ENCODE measurements around the gene SPCS3.

The SPCS3 gene

DNA sequence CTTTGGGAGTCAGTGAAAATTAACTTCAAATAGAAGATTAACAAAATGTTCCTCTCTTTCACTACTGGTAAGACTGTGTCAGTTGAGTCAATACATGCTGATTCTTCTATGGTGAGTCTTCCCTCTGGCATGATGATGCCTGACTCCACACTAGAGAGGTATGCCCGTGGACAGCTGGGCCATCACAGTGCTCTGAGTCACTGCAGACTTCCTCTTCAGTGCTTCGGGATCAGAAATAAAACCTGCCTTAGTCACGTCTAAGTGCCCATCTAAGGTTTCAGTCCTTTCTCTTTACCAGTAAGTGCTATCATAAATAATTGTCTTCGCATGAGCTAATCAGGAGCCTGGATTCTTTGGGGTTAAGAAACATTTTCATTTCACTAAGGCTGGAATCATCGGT, 49.1 kb upstream of the SPCS3 start (continued):
- TF ChIP-seq, protein P1, sequence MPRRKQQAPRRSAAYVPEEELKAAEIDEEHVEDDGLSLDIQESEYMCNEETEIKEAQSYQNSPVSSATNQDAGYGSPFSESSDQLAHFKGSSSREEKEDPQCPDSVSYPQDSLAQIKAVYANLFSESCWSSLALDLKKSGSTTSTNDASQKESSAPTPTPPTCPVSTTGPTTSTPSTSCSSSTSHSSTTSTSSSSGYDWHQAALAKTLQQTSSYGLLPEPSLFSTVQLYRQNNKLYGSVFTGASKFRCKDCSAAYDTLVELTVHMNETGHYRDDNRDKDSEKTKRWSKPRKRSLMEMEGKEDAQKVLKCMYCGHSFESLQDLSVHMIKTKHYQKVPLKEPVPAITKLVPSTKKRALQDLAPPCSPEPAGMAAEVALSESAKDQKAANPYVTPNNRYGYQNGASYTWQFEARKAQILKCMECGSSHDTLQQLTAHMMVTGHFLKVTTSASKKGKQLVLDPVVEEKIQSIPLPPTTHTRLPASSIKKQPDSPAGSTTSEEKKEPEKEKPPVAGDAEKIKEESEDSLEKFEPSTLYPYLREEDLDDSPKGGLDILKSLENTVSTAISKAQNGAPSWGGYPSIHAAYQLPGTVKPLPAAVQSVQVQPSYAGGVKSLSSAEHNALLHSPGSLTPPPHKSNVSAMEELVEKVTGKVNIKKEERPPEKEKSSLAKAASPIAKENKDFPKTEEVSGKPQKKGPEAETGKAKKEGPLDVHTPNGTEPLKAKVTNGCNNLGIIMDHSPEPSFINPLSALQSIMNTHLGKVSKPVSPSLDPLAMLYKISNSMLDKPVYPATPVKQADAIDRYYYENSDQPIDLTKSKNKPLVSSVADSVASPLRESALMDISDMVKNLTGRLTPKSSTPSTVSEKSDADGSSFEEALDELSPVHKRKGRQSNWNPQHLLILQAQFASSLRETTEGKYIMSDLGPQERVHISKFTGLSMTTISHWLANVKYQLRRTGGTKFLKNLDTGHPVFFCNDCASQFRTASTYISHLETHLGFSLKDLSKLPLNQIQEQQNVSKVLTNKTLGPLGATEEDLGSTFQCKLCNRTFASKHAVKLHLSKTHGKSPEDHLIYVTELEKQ (tag by site-specific recombination; IDR thresholded peaks at IDR 0.05; ENCODE audit: borderline replicate concordance) = peak; percentile 69; the same call in 1 of the 2 replicates
- TF ChIP-seq ZBTB7A (tag by site-specific recombination; IDR thresholded peaks at IDR 0.05; ENCODE audit: low read depth) (no peak), PRDM1 (tag by site-specific recombination; IDR thresholded peaks at IDR 0.05) (peak; percentile 58; the same call in 1 of the 2 replicates), HOXD13 (CRISPR knock-in tag; IDR thresholded peaks at IDR 0.05; ENCODE audit: borderline replicate concordance) (no peak), GLI2 (tag by site-specific recombination; IDR thresholded peaks at IDR 0.05; ENCODE audit: borderline replicate concordance, low read depth) (no peak), ZSCAN30 (tag by site-specific recombination; IDR thresholded peaks at IDR 0.05) (no peak), ZNF211 (tag by site-specific recombination; IDR thresholded peaks at IDR 0.05; ENCODE audit: low read depth) (no peak), ZFP69B (tag by site-specific recombination; IDR thresholded peaks at IDR 0.05) (no peak)
- TF ChIP-seq, protein P2, sequence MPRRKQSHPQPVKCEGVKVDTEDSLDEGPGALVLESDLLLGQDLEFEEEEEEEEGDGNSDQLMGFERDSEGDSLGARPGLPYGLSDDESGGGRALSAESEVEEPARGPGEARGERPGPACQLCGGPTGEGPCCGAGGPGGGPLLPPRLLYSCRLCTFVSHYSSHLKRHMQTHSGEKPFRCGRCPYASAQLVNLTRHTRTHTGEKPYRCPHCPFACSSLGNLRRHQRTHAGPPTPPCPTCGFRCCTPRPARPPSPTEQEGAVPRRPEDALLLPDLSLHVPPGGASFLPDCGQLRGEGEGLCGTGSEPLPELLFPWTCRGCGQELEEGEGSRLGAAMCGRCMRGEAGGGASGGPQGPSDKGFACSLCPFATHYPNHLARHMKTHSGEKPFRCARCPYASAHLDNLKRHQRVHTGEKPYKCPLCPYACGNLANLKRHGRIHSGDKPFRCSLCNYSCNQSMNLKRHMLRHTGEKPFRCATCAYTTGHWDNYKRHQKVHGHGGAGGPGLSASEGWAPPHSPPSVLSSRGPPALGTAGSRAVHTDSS (tag by site-specific recombination; IDR thresholded peaks at IDR 0.05) = no peak

DNA sequence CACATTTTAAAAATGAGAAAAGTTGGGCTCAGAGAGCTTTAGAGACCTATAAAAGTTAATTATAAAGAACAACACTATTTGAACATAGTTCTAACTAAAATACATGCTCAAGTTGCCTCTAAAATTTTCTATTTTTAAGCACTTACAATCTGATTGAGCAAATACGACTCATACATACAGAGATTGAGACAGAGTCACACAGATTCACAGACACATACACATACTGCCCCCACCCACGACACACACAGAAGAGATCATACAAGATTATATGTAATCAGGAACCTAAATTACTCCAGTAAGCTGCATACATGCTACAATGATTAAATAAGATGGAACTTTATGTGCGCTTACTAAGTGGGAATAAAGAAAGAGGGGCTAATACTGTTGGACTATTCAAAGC, 48.0 kb upstream of the SPCS3 start:
- no peak overlapping the region for H3K27ac ChIP-seq (ENCODE audit: extremely low read depth, low read depth, low read length)
- ChIA-PET CTCF (interaction anchor here (0.7 kb wide), 1 partner anchor 242 kb away, joined by 4 read pairs; no protein-coding TSS in a partner anchor), POLR2A (no interaction called here)
- TF ChIP-seq GFI1B (tag by site-specific recombination; IDR thresholded peaks at IDR 0.05) = peak; percentile 52; the same call in 1 of the 2 replicates
- no peak for TF ChIP-seq ZNF121 (tag by site-specific recombination; IDR thresholded peaks at IDR 0.05)
- peaks cover 3% of the 10 kb centered on the region; the same call in 1 of the 2 replicates for H3K4me1 ChIP-seq (ENCODE audit: control insufficient read depth, insufficient read depth, low read length)
- no peak overlapping the region for H3K4me3 ChIP-seq (ENCODE audit: low read depth, low read length)
- no peaks in the 10 kb centered on the region for H3K36me3 ChIP-seq (ENCODE audit: control insufficient read depth in 2 of 2, insufficient read depth in 1 of 2, low read length in 2 of 2)
- H3K9me3 ChIP-seq (ENCODE audit: control insufficient read depth, insufficient read depth, low read depth, low read length) = no peaks in the 10 kb centered on the region

DNA sequence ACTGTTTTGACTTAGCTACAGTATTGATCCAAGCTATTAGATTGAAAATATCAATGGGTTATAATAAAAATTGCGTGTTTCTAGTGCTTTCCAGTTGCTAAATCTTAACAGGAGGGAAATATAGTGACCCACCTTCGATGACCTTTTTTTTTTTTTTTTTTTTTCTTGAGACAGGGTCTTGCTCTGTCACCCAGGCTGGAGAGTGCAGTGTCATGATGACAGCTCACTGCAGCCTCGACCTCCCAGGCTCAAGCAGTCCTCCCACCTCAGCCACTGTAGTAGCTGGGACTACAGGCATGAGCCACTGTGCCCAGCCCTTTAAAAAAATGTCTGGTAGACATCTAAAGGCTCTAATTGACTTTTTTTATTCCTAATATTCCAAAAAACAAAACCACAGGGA, 47.0 kb upstream of the SPCS3 start:
- H3K9me3 ChIP-seq (ENCODE audit: control insufficient read depth, insufficient read depth, low read depth, low read length) = no peaks in the 10 kb centered on the region
- no peak overlapping the region for H3K4me3 ChIP-seq (ENCODE audit: low read depth, low read length)
- H3K36me3 ChIP-seq (ENCODE audit: control insufficient read depth in 2 of 2, insufficient read depth in 1 of 2, low read length in 2 of 2) = no peaks in the 10 kb centered on the region
- H3K4me1 ChIP-seq (ENCODE audit: control insufficient read depth, insufficient read depth, low read length) = peaks cover 3% of the 10 kb centered on the region; the same call in 1 of the 2 replicates
- no peak for TF ChIP-seq ZNF600 (tag by site-specific recombination; IDR thresholded peaks at IDR 0.05)
- TF ChIP-seq MEIS1 (CRISPR knock-in tag; IDR thresholded peaks at IDR 0.05; ENCODE audit: borderline replicate concordance) = no peak
- no peak for TF ChIP-seq ZNF266 (tag by site-specific recombination; IDR thresholded peaks at IDR 0.05; ENCODE audit: low read depth)
- no peak for TF ChIP-seq BCL11B (tag by site-specific recombination; IDR thresholded peaks at IDR 0.05; ENCODE audit: low read depth)
- no peak for TF ChIP-seq ZNF341 (tag by site-specific recombination; IDR thresholded peaks at IDR 0.05; ENCODE audit: low read depth)
- TF ChIP-seq HOXA7 (CRISPR knock-in tag; IDR thresholded peaks at IDR 0.05; ENCODE audit: borderline replicate concordance) = no peak
- TF ChIP-seq, protein P3, sequence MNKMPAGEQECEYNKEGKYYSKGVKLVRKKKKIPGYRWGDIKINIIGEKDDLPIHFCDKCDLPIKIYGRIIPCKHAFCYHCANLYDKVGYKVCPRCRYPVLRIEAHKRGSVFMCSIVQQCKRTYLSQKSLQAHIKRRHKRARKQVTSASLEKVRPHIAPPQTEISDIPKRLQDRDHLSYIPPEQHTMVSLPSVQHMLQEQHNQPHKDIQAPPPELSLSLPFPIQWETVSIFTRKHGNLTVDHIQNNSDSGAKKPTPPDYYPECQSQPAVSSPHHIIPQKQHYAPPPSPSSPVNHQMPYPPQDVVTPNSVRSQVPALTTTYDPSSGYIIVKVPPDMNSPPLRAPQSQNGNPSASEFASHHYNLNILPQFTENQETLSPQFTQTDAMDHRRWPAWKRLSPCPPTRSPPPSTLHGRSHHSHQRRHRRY (tag by site-specific recombination; IDR thresholded peaks at IDR 0.05) = no peak
- TF ChIP-seq PRDM1 (tag by site-specific recombination; IDR thresholded peaks at IDR 0.05) = no peak
- no peak for TF ChIP-seq ZNF354C (tag by site-specific recombination; IDR thresholded peaks at IDR 0.05; ENCODE audit: borderline replicate concordance, low read depth)
- TF ChIP-seq SP2 (tag by site-specific recombination; IDR thresholded peaks at IDR 0.05) = no peak
- TF ChIP-seq, protein P4, sequence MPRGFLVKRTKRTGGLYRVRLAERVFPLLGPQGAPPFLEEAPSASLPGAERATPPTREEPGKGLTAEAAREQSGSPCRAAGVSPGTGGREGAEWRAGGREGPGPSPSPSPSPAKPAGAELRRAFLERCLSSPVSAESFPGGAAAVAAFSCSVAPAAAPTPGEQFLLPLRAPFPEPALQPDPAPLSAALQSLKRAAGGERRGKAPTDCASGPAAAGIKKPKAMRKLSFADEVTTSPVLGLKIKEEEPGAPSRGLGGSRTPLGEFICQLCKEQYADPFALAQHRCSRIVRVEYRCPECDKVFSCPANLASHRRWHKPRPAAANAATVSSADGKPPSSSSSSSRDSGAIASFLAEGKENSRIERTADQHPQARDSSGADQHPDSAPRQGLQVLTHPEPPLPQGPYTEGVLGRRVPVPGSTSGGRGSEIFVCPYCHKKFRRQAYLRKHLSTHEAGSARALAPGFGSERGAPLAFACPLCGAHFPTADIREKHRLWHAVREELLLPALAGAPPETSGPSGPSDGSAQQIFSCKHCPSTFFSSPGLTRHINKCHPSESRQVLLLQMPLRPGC (tag by site-specific recombination; IDR thresholded peaks at IDR 0.05) = no peak
- no peak for TF ChIP-seq ZNF175 (tag by site-specific recombination; IDR thresholded peaks at IDR 0.05)
- CTCF ChIA-PET = no interaction called here
- POLR2A ChIA-PET = interaction anchor here (0.7 kb wide), 1 partner anchor 30 kb away, joined by 7 read pairs; no protein-coding TSS in a partner anchor
- no peak overlapping the region for H3K27ac ChIP-seq (ENCODE audit: extremely low read depth, low read depth, low read length)
